ENCODE measurements around the gene ITK. TPM values are rescaled to one million over a fixed set of nuclear protein-coding genes. Genes with fewer than 3 reads are reported as not detected.

Gene ITK
- total RNA-seq, 1 donor from 2014 or later = 0.36 TPM

GRCh38 chr5:157193699-157194424 lies 13.2 kb downstream of the ITK start:
- Histone ChIP-seq H3K4me3 (no peak overlapping the region), H3K9me3 (replicated peaks) (peaks cover 15% of the 10 kb centered on the region), H3K4me1 (no peaks in the 10 kb centered on the region), H3K27ac (replicated peaks) (no peak overlapping the region), H3K27me3 (ENCODE audit: low read depth) (peaks cover 49% of the 10 kb centered on the region), H3K36me3 (no peaks in the 10 kb centered on the region)
- no peak for TF ChIP-seq CTCF (IDR thresholded peaks at IDR 0.05; ENCODE audit: borderline replicate concordance)
- no peak for DNase-seq
- intact Hi-C loops (cut with micrococcal nuclease) = no loop called here

GRCh38 chr5:157196045-157196444 lies 15.4 kb downstream of the ITK start:
- Histone ChIP-seq H3K36me3 (no peaks in the 10 kb centered on the region), H3K9me3 (replicated peaks) (peaks cover 15% of the 10 kb centered on the region), H3K4me3 (no peak overlapping the region), H3K27ac (replicated peaks) (no peak overlapping the region), H3K4me1 (no peaks in the 10 kb centered on the region), H3K27me3 (ENCODE audit: low read depth) (peaks cover 68% of the 10 kb centered on the region)
- no peak for TF ChIP-seq CTCF (IDR thresholded peaks at IDR 0.05; ENCODE audit: borderline replicate concordance)
- DNase-seq = no peak
- intact Hi-C loops (cut with micrococcal nuclease) = no loop called here

- intact Hi-C loops (cut with micrococcal nuclease) = no loop called here
- DNase-seq = no peak
- Histone ChIP-seq H3K27me3 (ENCODE audit: low read depth) (peaks cover 70% of the 10 kb centered on the region), H3K9me3 (replicated peaks) (peaks cover 15% of the 10 kb centered on the region), H3K4me1 (no peaks in the 10 kb centered on the region), H3K4me3 (no peak overlapping the region), H3K27ac (replicated peaks) (no peak overlapping the region), H3K36me3 (no peaks in the 10 kb centered on the region)
- no peak for TF ChIP-seq CTCF (IDR thresholded peaks at IDR 0.05; ENCODE audit: borderline replicate concordance)
Measured at GRCh38 chr5:157197086-157197485, 16.4 kb downstream of the ITK start.

GRCh38 chr5:157198277-157198986 lies 17.8 kb downstream of the ITK start:
- no peak for DNase-seq
- H3K9me3 ChIP-seq (replicated peaks) = peaks cover 2% of the 10 kb centered on the region
- H3K27me3 ChIP-seq (ENCODE audit: low read depth) = peaks cover 68% of the 10 kb centered on the region
- no peak overlapping the region for H3K27ac ChIP-seq (replicated peaks)
- no peaks in the 10 kb centered on the region for H3K4me1 ChIP-seq
- no peak for TF ChIP-seq CTCF (IDR thresholded peaks at IDR 0.05; ENCODE audit: borderline replicate concordance)
- H3K4me3 ChIP-seq = no peak overlapping the region
- intact Hi-C loops (cut with micrococcal nuclease) = no loop called here
- no peaks in the 10 kb centered on the region for H3K36me3 ChIP-seq

GRCh38 chr5:157201857-157202256 lies 21.2 kb downstream of the ITK start:
- no peak for TF ChIP-seq CTCF (IDR thresholded peaks at IDR 0.05; ENCODE audit: borderline replicate concordance)
- no peak overlapping the region for H3K4me3 ChIP-seq
- intact Hi-C loops (cut with micrococcal nuclease) = no loop called here
- H3K4me1 ChIP-seq = no peaks in the 10 kb centered on the region
- peaks cover 41% of the 10 kb centered on the region for H3K27me3 ChIP-seq (ENCODE audit: low read depth)
- H3K9me3 ChIP-seq (replicated peaks) = peaks cover 19% of the 10 kb centered on the region
- H3K27ac ChIP-seq (replicated peaks) = no peak overlapping the region
- H3K36me3 ChIP-seq = no peaks in the 10 kb centered on the region
- no peak for DNase-seq

Measured in left ventricle myocardium inferior (tissue), 1 donor.